Immature natural killer cell (primary cell): ENCODE data around the gene LRRC42. TPM values are rescaled to one million over a fixed set of nuclear protein-coding genes. Genes with fewer than 3 reads are reported as not detected.
"Not testable (repeated sequence)": the region's sequence is repeated elsewhere in the genome, so short reads cannot be mapped to it uniquely, and the experiment has no call there.

Experiments
- DNase-seq, 3 donors: peaks; one replicate each; pipeline ENCODE4 v3.0.0; 2022; ENCODE audit warnings: mixed read lengths in 1 of 3
- H3K27ac Mint-ChIP-seq, 6 donors: one replicate each; pipeline ENCODE4 v1.8.0; 2020; ENCODE audit warnings: mixed read lengths in 6 of 6, mild to moderate bottlenecking in 5 of 6, inconsistent platforms in 4 of 6, moderate library complexity in 3 of 6
- H3K27me3 Mint-ChIP-seq, 3 donors: one replicate each; pipeline ENCODE4 v1.8.0; 2020 to 2021; ENCODE audit warnings: low read depth in 3 of 3, mild to moderate bottlenecking in 3 of 3, mixed read lengths in 3 of 3, moderate library complexity in 3 of 3, inconsistent platforms in 1 of 3
- H3K36me3 Mint-ChIP-seq, 3 donors: one replicate each; pipeline ENCODE4 v1.8.0; 2020; ENCODE audit warnings: mixed read lengths in 3 of 3, inconsistent platforms in 2 of 3, mild to moderate bottlenecking in 2 of 3
- H3K4me1 Mint-ChIP-seq, 2 donors: one replicate each; pipeline ENCODE4 v1.8.0; 2020; ENCODE audit warnings: inconsistent platforms in 2 of 2, mild to moderate bottlenecking in 2 of 2, mixed read lengths in 2 of 2, moderate library complexity in 1 of 2
- H3K4me3 Mint-ChIP-seq, 5 donors: one replicate each; pipeline ENCODE4 v1.8.0; 2020; ENCODE audit warnings: mild to moderate bottlenecking in 5 of 5, mixed read lengths in 5 of 5, inconsistent platforms in 3 of 5, moderate library complexity in 3 of 5
- H3K9me3 Mint-ChIP-seq, 6 donors: one replicate each; pipeline ENCODE4 v1.8.0; 2020; ENCODE audit warnings: mild to moderate bottlenecking in 6 of 6, mixed read lengths in 6 of 6, inconsistent platforms in 4 of 6, moderate library complexity in 3 of 6
- polyA plus RNA-seq, 3 donors: library from polyadenylated mRNA; unstranded; fragments of 300-500 nt; fragmentation: Illumina TruSeq; gene quantifications; one replicate each; pipeline ENCODE4 v1.2.3, GENCODE V29; 2021

Gene LRRC42
- polyA plus RNA-seq, 3 donors from 2014 or later, result 7.5 to 10.1 (median 9.8) TPM

GRCh38 chr1:53966794-53967193 is 20.6 kb downstream of the LRRC42 start:
- H3K27ac Mint-ChIP-seq, result no peak overlapping the region
- H3K4me1 Mint-ChIP-seq, result no peaks in the 10 kb centered on the region
- no peak for DNase-seq
- H3K4me3 Mint-ChIP-seq, result no peak overlapping the region
- H3K9me3 Mint-ChIP-seq, result no peaks in the 10 kb centered on the region
- peaks cover 26 to 56% (median 37%) of the 10 kb centered on the region in 3 donors for H3K36me3 Mint-ChIP-seq
- no peaks in the 10 kb centered on the region for H3K27me3 Mint-ChIP-seq

- Mint-ChIP-seq H3K27me3 (no peaks in the 10 kb centered on the region), H3K4me3 (no peak overlapping the region), H3K4me1 (no peaks in the 10 kb centered on the region), H3K27ac (peak overlapping the region in 1 of 6 donors; percentile 39), H3K9me3 (no peaks in the 10 kb centered on the region), H3K36me3 (peaks cover 19 to 53% (median 37%) of the 10 kb centered on the region in 3 donors)
- no peak for DNase-seq
Measured at GRCh38 chr1:53967409-53968124, 21.4 kb downstream of the LRRC42 start.

- no peaks in the 10 kb centered on the region for H3K27me3 Mint-ChIP-seq
- no peak overlapping the region for H3K27ac Mint-ChIP-seq
- no peaks in the 10 kb centered on the region for H3K4me1 Mint-ChIP-seq
- no peak overlapping the region for H3K4me3 Mint-ChIP-seq
- H3K36me3 Mint-ChIP-seq, result peaks cover 18 to 54% (median 39%) of the 10 kb centered on the region in 3 donors
- DNase-seq, result no peak
- no peaks in the 10 kb centered on the region for H3K9me3 Mint-ChIP-seq
Measured at GRCh38 chr1:53968125-53968513, 22.0 kb downstream of the LRRC42 start.

GRCh38 chr1:53969323-53969722 is 23.2 kb downstream of the LRRC42 start:
- not testable (repeated sequence) for DNase-seq, H3K27me3 Mint-ChIP-seq, H3K9me3 Mint-ChIP-seq, H3K4me1 Mint-ChIP-seq, H3K4me3 Mint-ChIP-seq
- Mint-ChIP-seq H3K36me3 (peaks cover 18 to 53% (median 37%) of the 10 kb centered on the region in 3 donors), H3K27ac (peak overlapping the region in 1 of 6 donors; percentile 53)

- no peak for DNase-seq
- H3K4me1 Mint-ChIP-seq, result no peaks in the 10 kb centered on the region
- H3K27ac Mint-ChIP-seq, result no peak overlapping the region
- H3K4me3 Mint-ChIP-seq, result no peak overlapping the region
- no peaks in the 10 kb centered on the region for H3K9me3 Mint-ChIP-seq
- H3K36me3 Mint-ChIP-seq, result peaks cover 16 to 42% (median 35%) of the 10 kb centered on the region in 3 donors
- H3K27me3 Mint-ChIP-seq, result peaks cover 0 to 2% (median 0%) of the 10 kb centered on the region in 3 donors
Measured at GRCh38 chr1:53971718-53972117, 25.6 kb downstream of the LRRC42 start.

GRCh38 chr1:53975861-53976260 is 29.7 kb downstream of the LRRC42 start:
- peaks cover 9 to 25% (median 16%) of the 10 kb centered on the region in 3 donors for H3K36me3 Mint-ChIP-seq

GRCh38 chr1:53979712-53980450 is 33.7 kb downstream of the LRRC42 start:
- no peak overlapping the region for H3K4me3 Mint-ChIP-seq
- peak overlapping the region in 1 of 6 donors; percentile 60 for H3K27ac Mint-ChIP-seq
- peaks cover 1 to 6% (median 2%) of the 10 kb centered on the region in 3 donors for H3K27me3 Mint-ChIP-seq
- peaks cover 0 to 2% (median 0%) of the 10 kb centered on the region in 6 donors for H3K9me3 Mint-ChIP-seq
- no peaks in the 10 kb centered on the region for H3K4me1 Mint-ChIP-seq
- no peak for DNase-seq
- peaks cover 0 to 8% (median 6%) of the 10 kb centered on the region in 3 donors for H3K36me3 Mint-ChIP-seq

More at GRCh38 chr1:53975861-53976260, 29.7 kb downstream of the LRRC42 start:
- Mint-ChIP-seq H3K4me3 (no peak overlapping the region), H3K27ac (no peak overlapping the region), H3K9me3 (no peaks in the 10 kb centered on the region), H3K27me3 (peaks cover 0 to 2% (median 1%) of the 10 kb centered on the region in 3 donors), H3K4me1 (no peaks in the 10 kb centered on the region)
- no peak for DNase-seq

- H3K27me3 Mint-ChIP-seq, result peaks cover 1 to 6% (median 3%) of the 10 kb centered on the region in 3 donors
- no peaks in the 10 kb centered on the region for H3K4me1 Mint-ChIP-seq
- no peak overlapping the region for H3K4me3 Mint-ChIP-seq
- no peak overlapping the region for H3K27ac Mint-ChIP-seq
- no peaks in the 10 kb centered on the region for H3K36me3 Mint-ChIP-seq
- peaks cover 0 to 2% (median 0%) of the 10 kb centered on the region in 6 donors for H3K9me3 Mint-ChIP-seq
- DNase-seq, result no peak
Measured at GRCh38 chr1:53981220-53981619, 35.1 kb downstream of the LRRC42 start.

- H3K27ac Mint-ChIP-seq, result no peak overlapping the region
- DNase-seq, result no peak
- no peaks in the 10 kb centered on the region for H3K36me3 Mint-ChIP-seq
- H3K4me3 Mint-ChIP-seq, result no peak overlapping the region
- no peaks in the 10 kb centered on the region for H3K4me1 Mint-ChIP-seq
- H3K27me3 Mint-ChIP-seq, result peaks cover 1 to 6% (median 3%) of the 10 kb centered on the region in 3 donors
- H3K9me3 Mint-ChIP-seq, result peaks cover 0 to 2% (median 0%) of the 10 kb centered on the region in 6 donors
Measured at GRCh38 chr1:53982034-53982762, 36.0 kb downstream of the LRRC42 start.

GRCh38 chr1:53982763-53983104 is 36.6 kb downstream of the LRRC42 start:
- H3K27ac Mint-ChIP-seq, result no peak overlapping the region
- H3K4me1 Mint-ChIP-seq, result no peaks in the 10 kb centered on the region
- H3K4me3 Mint-ChIP-seq, result no peak overlapping the region
- H3K36me3 Mint-ChIP-seq, result no peaks in the 10 kb centered on the region
- H3K27me3 Mint-ChIP-seq, result peaks cover 1 to 6% (median 3%) of the 10 kb centered on the region in 3 donors
- peaks cover 0 to 2% (median 0%) of the 10 kb centered on the region in 6 donors for H3K9me3 Mint-ChIP-seq
- no peak for DNase-seq

- no peaks in the 10 kb centered on the region for H3K36me3 Mint-ChIP-seq
- no peak for DNase-seq
- H3K27me3 Mint-ChIP-seq, result peaks cover 0 to 6% (median 3%) of the 10 kb centered on the region in 3 donors
- no peak overlapping the region for H3K4me3 Mint-ChIP-seq
- no peak overlapping the region for H3K27ac Mint-ChIP-seq
- H3K9me3 Mint-ChIP-seq, result peaks cover 0 to 2% (median 0%) of the 10 kb centered on the region in 6 donors
- H3K4me1 Mint-ChIP-seq, result no peaks in the 10 kb centered on the region
Measured at GRCh38 chr1:53984726-53985125, 38.6 kb downstream of the LRRC42 start.

GRCh38 chr1:53986458-53986857 is 40.3 kb downstream of the LRRC42 start:
- Mint-ChIP-seq H3K4me1 (no peaks in the 10 kb centered on the region), H3K27me3 (peaks cover 0 to 6% (median 3%) of the 10 kb centered on the region in 3 donors), H3K27ac (no peak overlapping the region), H3K36me3 (no peaks in the 10 kb centered on the region), H3K4me3 (no peak overlapping the region), H3K9me3 (peaks cover 0 to 1% (median 0%) of the 10 kb centered on the region in 6 donors)
- no peak for DNase-seq

- Mint-ChIP-seq H3K4me3 (no peak overlapping the region), H3K27ac (no peak overlapping the region), H3K36me3 (no peaks in the 10 kb centered on the region), H3K4me1 (no peaks in the 10 kb centered on the region), H3K27me3 (peaks cover 0 to 3% (median 3%) of the 10 kb centered on the region in 3 donors), H3K9me3 (no peaks in the 10 kb centered on the region)
- no peak for DNase-seq
Measured at GRCh38 chr1:53987880-53988279, 41.7 kb downstream of the LRRC42 start.
